Endothelial cell (in vitro differentiated cells): Measurements from ENCODE around the gene PFKFB3. TPM values are rescaled to one million over a fixed set of nuclear protein-coding genes. Genes with fewer than 3 reads are reported as not detected.

Experiments
- DNase-seq: peaks from one replicate; pipeline ENCODE4 v3.0.0; 2021; ENCODE audit warnings: low spot score
- H3K27ac Mint-ChIP-seq: one replicate; pipeline ENCODE4 v1.8.0; 2021; ENCODE audit warnings: mixed read lengths, inconsistent platforms; ENCODE audit not compliant: unreplicated experiment
- H3K27me3 Mint-ChIP-seq: one replicate; pipeline ENCODE4 v1.8.0; 2021; ENCODE audit warnings: mild to moderate bottlenecking, moderate library complexity, mixed read lengths, inconsistent platforms; ENCODE audit not compliant: unreplicated experiment
- H3K36me3 Mint-ChIP-seq: one replicate; pipeline ENCODE4 v1.8.0; 2021; ENCODE audit warnings: mild to moderate bottlenecking, low read depth, mixed read lengths, inconsistent platforms; ENCODE audit not compliant: unreplicated experiment
- H3K4me1 Mint-ChIP-seq: one replicate; pipeline ENCODE4 v1.8.0; 2021; ENCODE audit warnings: mild to moderate bottlenecking, mixed read lengths, inconsistent platforms; ENCODE audit not compliant: unreplicated experiment
- H3K4me3 Mint-ChIP-seq: one replicate; pipeline ENCODE4 v1.8.0; 2021; ENCODE audit warnings: mild to moderate bottlenecking, mixed read lengths, inconsistent platforms; ENCODE audit not compliant: unreplicated experiment
- H3K9me3 Mint-ChIP-seq: one replicate; pipeline ENCODE4 v1.8.0; 2021; ENCODE audit warnings: mixed read lengths, inconsistent platforms; ENCODE audit not compliant: unreplicated experiment
- total RNA-seq: library from RNA; stranded (reverse); fragmentation: NEBNext Ultra II Directional; extraction: Animal tissue kit (Norgen Biotek cat#: 25700); gene quantifications from one replicate; pipeline ENCODE4 v1.2.1, GENCODE V29; 2021; ENCODE audit not compliant: unreplicated experiment
- TF ChIP-seq, protein P1 (sequence below): fragments of 200-600 bp; sonication (generic); IDR thresholded peaks from one replicate; pipeline ENCODE4 v1.5.0; 2021; ENCODE audit warnings: antibody characterized with exemption; ENCODE audit not compliant: unreplicated experiment

PFKFB3 gene
- total RNA-seq, 1 donor from 2014 or later, result 32.3 TPM

- no peak for DNase-seq
- Mint-ChIP-seq H3K27ac (no peak overlapping the region), H3K4me1 (peaks cover 8% of the 10 kb centered on the region), H3K27me3 (peaks cover 6% of the 10 kb centered on the region), H3K36me3 (peaks cover 5% of the 10 kb centered on the region), H3K9me3 (no peaks in the 10 kb centered on the region), H3K4me3 (no peak overlapping the region)
- TF ChIP-seq, protein P1, sequence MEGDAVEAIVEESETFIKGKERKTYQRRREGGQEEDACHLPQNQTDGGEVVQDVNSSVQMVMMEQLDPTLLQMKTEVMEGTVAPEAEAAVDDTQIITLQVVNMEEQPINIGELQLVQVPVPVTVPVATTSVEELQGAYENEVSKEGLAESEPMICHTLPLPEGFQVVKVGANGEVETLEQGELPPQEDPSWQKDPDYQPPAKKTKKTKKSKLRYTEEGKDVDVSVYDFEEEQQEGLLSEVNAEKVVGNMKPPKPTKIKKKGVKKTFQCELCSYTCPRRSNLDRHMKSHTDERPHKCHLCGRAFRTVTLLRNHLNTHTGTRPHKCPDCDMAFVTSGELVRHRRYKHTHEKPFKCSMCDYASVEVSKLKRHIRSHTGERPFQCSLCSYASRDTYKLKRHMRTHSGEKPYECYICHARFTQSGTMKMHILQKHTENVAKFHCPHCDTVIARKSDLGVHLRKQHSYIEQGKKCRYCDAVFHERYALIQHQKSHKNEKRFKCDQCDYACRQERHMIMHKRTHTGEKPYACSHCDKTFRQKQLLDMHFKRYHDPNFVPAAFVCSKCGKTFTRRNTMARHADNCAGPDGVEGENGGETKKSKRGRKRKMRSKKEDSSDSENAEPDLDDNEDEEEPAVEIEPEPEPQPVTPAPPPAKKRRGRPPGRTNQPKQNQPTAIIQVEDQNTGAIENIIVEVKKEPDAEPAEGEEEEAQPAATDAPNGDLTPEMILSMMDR, result no peak
Observed at GRCh38 chr10:6208799-6209235, 6.1 kb downstream of the PFKFB3 start.

DNA sequence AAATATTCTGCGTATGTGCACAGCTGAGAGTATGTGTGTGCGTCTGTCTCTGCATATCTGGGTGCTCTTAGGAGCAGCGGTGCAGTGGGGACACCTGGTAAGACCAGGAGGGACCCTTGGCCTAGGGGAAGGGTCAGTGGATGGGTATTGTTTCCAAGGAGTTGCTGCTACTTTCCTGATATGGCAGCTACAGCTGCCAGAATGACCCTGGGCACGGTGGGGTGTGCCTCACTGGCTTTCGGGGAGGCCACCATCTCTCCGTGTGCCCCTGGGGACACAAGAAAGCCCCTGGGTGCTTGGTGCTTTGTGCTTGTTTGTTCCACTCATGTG, 8.6 kb downstream of the PFKFB3 start:
- DNase-seq, result no peak
- H3K4me3 Mint-ChIP-seq, result peak overlapping the region; percentile 27
- TF ChIP-seq, protein P1, result no peak
- peaks cover 3% of the 10 kb centered on the region for H3K27me3 Mint-ChIP-seq
- H3K36me3 Mint-ChIP-seq, result peaks cover 11% of the 10 kb centered on the region
- no peak overlapping the region for H3K27ac Mint-ChIP-seq
- H3K4me1 Mint-ChIP-seq, result peaks cover 3% of the 10 kb centered on the region
- H3K9me3 Mint-ChIP-seq, result no peaks in the 10 kb centered on the region

- no peak for DNase-seq
- Mint-ChIP-seq H3K27ac (no peak overlapping the region), H3K4me3 (no peak overlapping the region), H3K36me3 (peaks cover 17% of the 10 kb centered on the region), H3K27me3 (peaks cover 3% of the 10 kb centered on the region), H3K9me3 (no peaks in the 10 kb centered on the region), H3K4me1 (peaks cover 3% of the 10 kb centered on the region)
- TF ChIP-seq, protein P1, result no peak
Observed at GRCh38 chr10:6211671-6212635, 9.2 kb downstream of the PFKFB3 start.

DNA sequence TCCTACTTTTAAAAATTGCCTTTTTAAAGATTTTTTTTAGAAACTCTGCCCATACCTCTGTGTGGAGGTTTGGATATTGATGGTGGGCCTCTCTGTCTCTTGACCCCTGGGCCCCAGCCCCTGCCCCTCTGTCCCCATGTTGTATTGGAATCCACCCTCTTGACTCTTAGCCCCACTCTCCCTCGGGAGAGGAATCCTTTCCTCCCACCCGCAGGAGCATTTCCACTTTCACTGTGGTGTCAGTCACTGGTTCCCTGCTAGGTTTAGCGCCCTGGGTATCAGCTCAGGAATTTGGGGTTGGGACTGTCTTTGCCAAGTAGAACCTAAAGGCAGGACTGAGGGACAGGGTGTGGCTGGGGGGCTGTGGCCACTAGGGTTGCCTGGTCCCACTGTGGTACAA, 10.1 kb downstream of the PFKFB3 start:
- H3K4me3 Mint-ChIP-seq, result no peak overlapping the region
- TF ChIP-seq, protein P1, result no peak
- H3K9me3 Mint-ChIP-seq, result no peaks in the 10 kb centered on the region
- H3K27ac Mint-ChIP-seq, result no peak overlapping the region
- DNase-seq, result no peak
- H3K4me1 Mint-ChIP-seq, result peaks cover under 1% of the 10 kb centered on the region
- H3K36me3 Mint-ChIP-seq, result peaks cover 23% of the 10 kb centered on the region
- H3K27me3 Mint-ChIP-seq, result peaks cover 1% of the 10 kb centered on the region

DNA sequence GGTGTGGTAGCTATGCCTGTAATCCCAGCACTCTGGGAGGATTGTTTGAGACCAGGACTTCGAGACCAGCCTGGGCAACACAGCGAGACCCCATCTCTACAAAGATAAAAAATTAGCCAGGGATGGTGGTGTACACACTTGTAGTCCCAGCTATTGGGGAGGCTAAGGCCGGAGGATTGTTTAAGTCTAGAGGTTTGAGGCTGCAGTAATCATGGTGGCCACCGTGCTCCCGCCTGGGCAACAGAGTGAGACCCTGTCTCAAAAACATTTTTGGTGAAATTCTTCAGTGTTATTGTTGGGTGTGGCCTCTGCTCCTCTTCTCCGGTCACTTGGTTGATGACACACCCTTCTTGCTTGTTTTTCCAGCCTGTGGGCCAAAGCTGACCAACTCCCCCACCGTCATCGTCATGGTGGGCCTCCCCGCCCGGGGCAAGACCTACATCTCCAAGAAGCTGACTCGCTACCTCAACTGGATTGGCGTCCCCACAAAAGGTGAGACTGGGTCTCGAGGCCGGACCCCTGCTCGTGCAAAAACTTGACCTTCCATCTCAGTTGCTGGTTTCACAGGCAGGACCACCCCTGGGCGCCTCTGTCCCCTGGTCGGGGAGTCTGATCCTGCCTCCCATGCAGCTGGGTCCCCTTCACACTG, 10.6 kb downstream of the PFKFB3 start:
- no peaks in the 10 kb centered on the region for H3K9me3 Mint-ChIP-seq
- DNase-seq, result no peak
- peaks cover 1% of the 10 kb centered on the region for H3K27me3 Mint-ChIP-seq
- H3K4me3 Mint-ChIP-seq, result peak overlapping the region; percentile 82
- peaks cover 23% of the 10 kb centered on the region for H3K36me3 Mint-ChIP-seq
- TF ChIP-seq, protein P1, result no peak
- no peak overlapping the region for H3K27ac Mint-ChIP-seq
- no peaks in the 10 kb centered on the region for H3K4me1 Mint-ChIP-seq
